T-helper 2 cell (primary cell): ENCODE results near the gene DNAJA1.
A peak's percentile ranks its signal among the peaks of the same experiment; 100 is the strongest.
"Not testable (repeated sequence)": the region's sequence is repeated elsewhere in the genome, so short reads cannot be mapped to it uniquely, and the experiment has no call there.

Experiments used
- DNase-seq, 5 experiments: peaks; one replicate each; pipeline versions ENCODE4 v3.0.0 to v3.0.0-alpha.2; 2012 to 2022
- total RNA-seq, 2 donors: gene quantifications; one replicate each; lab custom pipeline; 2026; lab: John Stamatoyannopoulos, UW

The DNAJA1 gene
- total RNA-seq, result 813 to 890 reads per million in 2 donors

GRCh38 chr9:33024966-33025571 is at the start of gene DNAJA1:
Gene DNAJA1, plus strand, starts transcription at chr9:33025273. Its CDS starts 1,212 bp downstream, at chr9:33026485.
- peak; percentile 92 to 96 (median 93) for DNase-seq

DNA sequence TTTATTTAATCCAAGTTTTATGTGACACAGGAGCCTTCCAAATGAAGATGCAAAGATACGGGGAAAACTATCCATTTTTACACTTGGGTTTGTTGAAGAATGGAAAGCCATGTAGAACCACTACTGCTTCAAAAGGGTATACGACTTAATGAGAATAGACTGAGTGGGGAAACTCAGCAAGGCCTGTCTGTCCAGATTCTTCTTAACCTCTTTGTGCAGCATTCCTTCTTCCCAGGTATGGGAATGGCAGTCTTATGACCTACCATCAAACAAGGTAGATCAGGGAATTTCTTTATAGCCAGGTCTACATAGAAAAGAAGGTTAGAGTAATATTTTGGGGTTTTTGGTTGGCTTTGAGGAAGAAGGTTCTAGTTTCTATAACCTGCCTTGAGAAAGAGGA is 47.0 kb upstream of the DNAJA1 start:
- no peak for DNase-seq

DNA sequence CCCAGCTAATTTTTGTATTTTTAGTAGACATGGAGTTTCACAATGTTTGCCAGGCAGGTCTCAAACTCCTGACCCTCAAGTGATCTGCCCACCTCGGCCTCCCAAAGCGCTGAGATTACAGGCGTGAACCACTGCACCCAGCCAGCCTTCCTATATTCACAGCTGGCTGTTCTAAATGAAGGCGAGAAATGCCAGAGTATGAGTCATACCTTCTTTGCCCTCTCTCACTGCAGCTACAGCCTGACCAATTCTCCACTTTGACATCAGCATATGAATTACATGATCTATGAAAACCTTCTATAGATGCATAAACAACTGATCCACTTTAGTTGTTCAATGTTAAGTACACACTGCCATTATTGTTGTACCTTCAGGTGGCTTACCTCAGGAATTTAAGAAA is 38.1 kb upstream of the DNAJA1 start:
- DNase-seq, result no peak

DNA sequence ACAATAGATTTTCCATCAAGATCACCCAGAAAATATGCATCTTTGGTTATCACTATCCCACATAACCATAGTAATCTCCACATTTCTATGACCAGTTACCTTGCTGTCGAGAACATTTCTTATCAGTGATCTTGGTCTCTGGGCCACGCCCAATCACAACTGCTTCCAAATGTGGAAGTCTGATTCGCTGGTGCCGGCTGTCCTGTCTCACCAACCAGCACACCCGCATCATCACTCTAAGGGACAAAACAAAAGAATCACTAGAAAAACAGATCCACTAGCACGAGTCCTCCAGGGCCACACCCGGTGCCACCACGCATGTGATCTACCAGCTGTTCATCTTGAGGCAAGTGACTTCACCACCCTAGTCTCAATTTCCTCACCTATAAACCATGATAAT is 35.4 kb upstream of the DNAJA1 start:
- DNase-seq, result peak in 1 of 5 experiments; percentile 13

GRCh38 chr9:32991897-32992594 is 33.0 kb upstream of the DNAJA1 start:
- DNase-seq, result no peak

DNA sequence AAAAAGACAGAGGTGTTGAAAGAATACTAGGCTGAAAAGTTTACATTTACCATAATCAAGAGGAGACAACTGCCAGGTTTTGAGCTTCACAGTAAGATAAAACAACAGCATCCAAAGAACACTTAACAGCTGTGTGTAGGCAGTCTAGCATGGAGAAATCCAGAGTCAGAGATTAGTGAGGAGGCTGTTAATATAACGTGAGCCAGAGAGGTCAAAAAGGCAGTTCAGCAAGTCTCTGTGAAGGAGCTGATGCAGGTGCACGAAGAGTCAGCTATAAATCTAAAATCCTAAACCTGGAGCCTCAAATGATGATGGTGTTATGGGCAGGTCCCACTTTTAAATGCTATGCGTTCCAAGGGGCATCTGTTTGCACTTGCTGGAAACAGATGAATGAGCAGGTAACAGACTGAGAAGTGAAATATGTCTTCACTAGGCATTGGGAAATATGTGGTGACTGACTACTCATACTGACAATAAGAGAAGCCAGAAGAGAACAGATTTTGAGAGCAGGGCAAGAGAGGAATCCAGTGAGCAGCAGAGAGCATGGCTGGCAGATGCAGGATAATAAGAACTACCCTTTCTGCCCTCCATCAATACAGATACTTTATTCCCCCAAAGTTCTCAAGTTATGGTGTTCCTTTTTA is 32.4 kb upstream of the DNAJA1 start:
- DNase-seq, result no peak

GRCh38 chr9:33000682-33001055 is 24.4 kb upstream of the DNAJA1 start:
- DNase-seq, result peak in 2 of 5 experiments; percentile 13 to 63

- not testable (repeated sequence) for DNase-seq
Measured at GRCh38 chr9:33005335-33005734, 19.7 kb upstream of the DNAJA1 start.

DNA sequence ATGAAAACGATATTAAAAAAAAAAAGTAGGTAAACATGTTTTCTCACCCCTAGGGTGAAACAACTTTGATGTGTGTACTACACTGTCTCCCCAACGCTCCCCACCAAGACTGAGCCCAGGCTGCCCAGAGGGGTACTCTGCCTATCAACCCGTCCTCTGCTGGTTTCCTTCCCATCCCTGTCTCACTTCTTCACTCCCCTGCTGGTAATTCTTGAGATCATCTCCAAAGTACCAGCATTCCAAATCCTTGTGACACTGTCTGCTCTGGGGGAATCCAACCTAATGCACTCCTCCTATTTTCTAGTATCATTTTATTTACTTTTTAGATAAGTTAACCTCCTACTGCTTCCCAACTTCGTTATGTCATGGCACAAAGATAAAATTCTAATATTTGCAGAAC is 17.3 kb upstream of the DNAJA1 start:
- DNase-seq, result no peak

DNA sequence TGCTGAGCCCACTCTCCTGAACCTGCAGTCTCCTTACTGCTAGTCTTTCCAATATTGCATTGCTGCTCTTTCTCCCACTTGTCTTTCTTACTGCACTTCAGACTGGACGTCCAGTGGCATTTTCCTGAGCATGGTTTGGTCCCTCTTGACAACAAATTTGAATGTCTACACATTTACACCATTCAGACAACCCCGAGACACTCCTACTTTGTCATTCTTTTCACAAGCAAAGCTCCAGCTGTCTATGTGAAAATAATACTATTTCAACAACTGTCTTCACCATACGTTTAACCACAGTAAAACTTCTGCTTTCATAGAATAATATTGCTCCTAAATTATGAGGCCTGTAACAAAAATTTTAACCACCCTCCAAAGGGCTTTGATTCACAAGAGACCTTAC is 13.2 kb upstream of the DNAJA1 start:
- no peak for DNase-seq

DNA sequence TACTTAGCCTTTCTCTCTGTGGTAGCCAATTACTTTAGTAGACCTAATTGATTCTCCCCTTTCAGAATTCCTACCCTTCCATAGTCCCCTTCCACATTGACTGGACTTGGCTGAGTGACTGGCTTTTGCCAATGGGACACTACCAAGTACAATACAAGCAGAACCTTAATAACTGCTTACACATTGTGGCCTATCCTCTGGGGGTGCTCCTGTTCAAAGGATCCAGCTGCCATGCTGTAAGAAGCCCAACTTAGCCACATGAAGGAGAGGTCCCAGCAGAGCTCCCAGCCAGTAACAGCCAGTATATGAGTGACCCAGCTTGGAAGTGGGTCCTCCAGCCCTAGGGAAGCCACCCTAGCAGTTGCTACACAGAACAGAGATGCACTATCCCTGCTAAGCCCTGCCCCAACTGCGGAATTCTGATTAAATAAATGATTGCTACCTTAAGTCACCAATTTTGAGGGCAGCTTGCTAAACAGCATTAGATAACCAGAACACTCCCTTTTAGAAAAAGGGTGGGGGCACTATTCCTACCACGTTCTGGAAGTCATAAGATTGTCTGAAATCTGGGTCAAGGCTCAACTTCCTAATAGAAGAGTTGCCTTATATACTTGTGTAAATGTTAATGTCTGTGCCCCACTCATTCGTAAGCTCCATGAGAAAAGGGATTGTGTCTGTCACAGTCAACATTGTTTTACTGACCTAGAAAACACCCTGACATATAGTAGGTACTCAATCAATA is 12.6 kb upstream of the DNAJA1 start:
- DNase-seq, result no peak

DNA sequence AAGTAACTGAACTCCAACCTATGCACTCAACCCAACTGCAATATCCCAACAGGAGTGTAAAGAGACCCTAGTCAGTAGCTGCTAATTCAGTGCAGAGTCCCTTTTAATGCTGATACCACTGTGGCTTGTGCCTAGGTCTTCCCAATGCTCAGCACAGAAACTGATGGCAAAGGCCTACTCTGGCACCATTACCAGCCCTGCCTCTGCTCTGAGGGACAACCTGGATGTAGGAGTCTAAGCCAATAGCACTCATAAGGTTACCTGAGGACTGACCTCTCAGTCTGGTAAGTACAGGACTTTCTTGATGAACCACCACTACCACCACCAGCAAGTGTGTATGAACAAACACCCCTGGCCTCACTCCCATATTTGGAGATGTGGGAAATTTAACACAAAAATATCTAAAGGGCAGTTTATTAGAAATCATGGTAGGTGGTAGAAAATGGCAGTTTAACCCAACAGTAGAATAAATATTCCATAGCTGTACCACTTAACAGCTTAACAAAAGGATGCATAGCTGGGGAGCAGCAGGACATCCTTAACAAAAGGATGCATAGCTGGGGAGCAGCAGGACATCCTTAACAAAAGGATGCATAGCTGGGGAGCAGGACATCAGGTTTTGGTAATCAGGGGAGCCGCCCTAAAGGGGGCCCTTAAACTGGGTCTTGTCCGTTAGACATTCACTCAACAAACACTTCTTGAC is 11.0 kb upstream of the DNAJA1 start:
- DNase-seq, result no peak

DNA sequence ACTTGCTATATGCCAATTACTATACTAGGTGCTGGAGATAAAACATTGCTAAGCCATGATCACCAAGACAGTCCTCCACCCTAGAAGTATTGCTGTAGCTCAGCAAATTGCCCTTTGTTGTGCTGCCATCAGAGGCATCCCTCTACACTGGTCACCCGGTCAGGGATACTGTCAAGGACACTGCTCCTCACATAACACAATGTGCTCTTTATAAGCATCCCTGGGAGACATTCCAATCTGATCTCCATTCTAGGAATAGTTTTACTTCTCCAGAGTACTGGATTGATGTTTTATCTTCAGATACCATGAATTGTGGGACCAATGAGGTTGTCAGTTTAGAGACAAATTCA is 10.4 kb upstream of the DNAJA1 start:
- DNase-seq, result no peak

DNA sequence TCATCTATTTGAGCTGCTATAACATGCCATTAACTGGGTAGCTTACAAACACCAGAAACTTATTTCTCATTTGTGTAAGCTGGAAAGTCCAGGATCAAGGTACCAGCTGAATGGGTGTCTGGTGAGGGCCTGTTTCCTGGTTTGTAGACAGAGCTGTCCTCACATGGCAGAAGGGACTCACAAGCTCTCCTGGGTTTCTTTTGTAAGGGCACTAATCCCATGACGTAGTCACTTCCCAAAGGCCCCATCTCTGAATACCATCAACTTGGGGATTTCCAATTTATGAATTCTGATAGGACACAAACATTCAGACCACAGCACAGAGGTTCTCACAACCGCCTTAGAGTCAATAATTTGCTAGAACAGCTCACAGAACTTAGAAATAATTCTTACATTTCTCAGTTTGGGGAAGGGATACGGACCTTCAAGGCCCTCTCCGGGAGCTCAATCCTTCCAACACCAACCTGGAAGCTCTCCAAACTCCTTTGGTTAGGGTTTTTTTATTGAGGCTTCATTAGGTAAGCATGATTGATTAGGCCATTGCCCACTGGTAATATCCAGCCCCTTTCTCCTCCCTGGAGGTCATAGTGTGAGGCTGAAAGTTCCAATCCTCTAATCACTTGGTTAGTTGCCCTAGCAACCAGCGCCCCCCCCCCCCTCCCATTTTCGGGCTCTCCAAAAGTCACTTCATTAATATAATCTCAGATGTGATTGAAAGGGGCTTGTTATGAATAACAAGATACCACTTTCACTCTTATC is 7.6 kb upstream of the DNAJA1 start:
- DNase-seq, result no peak

DNA sequence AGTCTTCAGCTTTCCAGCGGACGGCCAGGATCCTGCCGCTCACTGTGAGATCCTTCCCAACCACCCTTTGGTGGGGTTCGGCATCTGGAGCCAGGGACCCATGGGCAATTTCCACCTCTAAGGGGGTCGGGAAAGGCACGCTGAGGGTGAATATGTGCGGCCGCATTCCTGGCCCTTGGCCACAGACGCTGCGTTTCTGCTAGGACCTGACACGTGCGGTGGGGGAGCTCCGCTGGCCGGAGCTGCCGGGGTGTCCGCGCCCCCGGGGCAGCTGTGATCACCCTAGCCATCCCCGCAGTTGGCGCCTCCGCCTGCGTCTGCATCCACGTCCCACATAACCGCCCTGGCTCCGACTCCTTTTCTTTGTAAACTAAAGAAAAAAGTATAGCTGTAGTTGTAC is 5.3 kb upstream of the DNAJA1 start:
- no peak for DNase-seq

- no peak for DNase-seq
Measured at GRCh38 chr9:33022303-33022702, 2.8 kb upstream of the DNAJA1 start.

- no peak for DNase-seq
Measured at GRCh38 chr9:33022755-33023154, 2.3 kb upstream of the DNAJA1 start.

- DNase-seq, result no peak
Measured at GRCh38 chr9:33023661-33024060, 1.4 kb upstream of the DNAJA1 start.

GRCh38 chr9:33024126-33024965 is 727 bp upstream of the DNAJA1 start:
- peak in 2 of 5 experiments; percentile 34 to 42 for DNase-seq

- DNase-seq, result peak; percentile 67 to 85 (median 77)
Measured at GRCh38 chr9:33025572-33026342, 684 bp downstream of the DNAJA1 start.
